GM18502 (cell line): Measurements from ENCODE around the gene CSRNP3.

Experiments
- ATAC-seq: cut with Tn5 transposase; IDR thresholded peaks from one replicate; pipeline ENCODE4 v1.9.1; 2021; ENCODE audit warnings: mild to moderate bottlenecking; ENCODE audit not compliant: unreplicated experiment, poor library complexity

Gene CSRNP3

GRCh38 chr2:165666605-165667004 lies 197.1 kb downstream of the CSRNP3 start:
- no peak for ATAC-seq

DNA sequence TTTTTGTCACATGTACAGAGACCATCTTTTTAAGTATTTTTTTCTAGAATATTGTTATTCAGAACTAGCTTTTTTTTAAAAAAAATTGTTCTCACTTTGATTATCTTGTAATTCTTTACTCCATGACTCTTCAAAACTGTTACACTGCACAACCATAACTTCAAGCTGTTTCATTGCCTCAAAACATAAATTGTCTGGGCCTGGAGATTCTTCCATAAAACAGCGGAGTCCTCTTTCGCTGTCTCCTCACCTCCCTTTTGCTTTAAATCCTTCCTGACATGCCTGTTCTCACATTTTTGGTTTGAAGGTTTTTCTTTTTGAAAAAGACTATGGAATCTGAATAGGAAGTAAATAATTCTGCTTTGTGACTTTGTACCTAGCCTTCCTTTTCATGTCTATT lies 197.9 kb downstream of the CSRNP3 start:
- no peak for ATAC-seq

DNA sequence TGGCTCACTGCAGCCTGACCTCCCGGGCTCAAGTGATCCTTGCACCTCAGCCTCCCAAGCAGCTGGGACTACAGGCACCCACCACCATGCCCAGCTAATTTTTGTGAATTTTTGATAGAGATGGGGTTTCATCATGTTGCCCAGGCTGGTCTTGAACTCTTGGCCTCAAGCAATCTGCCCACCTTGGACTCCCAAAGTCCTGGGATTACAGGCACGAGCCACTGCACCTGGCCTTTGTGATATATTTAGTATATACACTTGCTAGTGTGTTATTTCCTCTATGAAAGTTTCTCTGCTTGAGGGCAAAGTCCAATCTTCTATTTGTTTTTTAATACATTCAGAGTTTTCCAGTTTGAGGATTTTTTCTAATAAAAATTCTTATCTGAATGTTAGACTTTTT lies 205.3 kb downstream of the CSRNP3 start:
- ATAC-seq: no peak

GRCh38 chr2:165675551-165675968 lies 206.1 kb downstream of the CSRNP3 start:
- ATAC-seq: no peak

- no peak for ATAC-seq
Observed at GRCh38 chr2:165678882-165679281, 209.4 kb downstream of the CSRNP3 start.

- ATAC-seq: no peak
Observed at GRCh38 chr2:165679621-165680020, 210.1 kb downstream of the CSRNP3 start.

- no peak for ATAC-seq
Observed at GRCh38 chr2:165681841-165682240, 212.3 kb downstream of the CSRNP3 start.

DNA sequence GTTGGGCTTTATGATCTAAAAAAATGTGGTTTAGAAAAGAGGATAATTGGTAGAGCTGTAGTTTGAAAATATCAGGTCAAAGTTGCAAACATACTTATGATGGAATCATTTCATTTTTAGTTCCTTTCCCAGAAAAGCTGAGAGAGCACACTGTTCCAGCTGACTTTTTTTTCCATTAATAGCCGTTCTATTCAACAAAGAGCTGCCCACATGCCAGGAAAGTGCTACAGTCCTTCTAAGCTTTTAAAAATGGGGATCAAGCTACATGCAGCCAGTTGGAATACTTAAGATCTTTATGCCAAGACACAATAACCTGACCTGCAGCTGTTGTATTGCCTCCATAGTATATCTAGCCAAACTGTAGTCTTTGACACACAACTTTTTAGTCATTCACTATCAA lies 213.0 kb downstream of the CSRNP3 start:
- ATAC-seq: no peak

- no peak for ATAC-seq
Observed at GRCh38 chr2:165686800-165687199, 217.3 kb downstream of the CSRNP3 start.

DNA sequence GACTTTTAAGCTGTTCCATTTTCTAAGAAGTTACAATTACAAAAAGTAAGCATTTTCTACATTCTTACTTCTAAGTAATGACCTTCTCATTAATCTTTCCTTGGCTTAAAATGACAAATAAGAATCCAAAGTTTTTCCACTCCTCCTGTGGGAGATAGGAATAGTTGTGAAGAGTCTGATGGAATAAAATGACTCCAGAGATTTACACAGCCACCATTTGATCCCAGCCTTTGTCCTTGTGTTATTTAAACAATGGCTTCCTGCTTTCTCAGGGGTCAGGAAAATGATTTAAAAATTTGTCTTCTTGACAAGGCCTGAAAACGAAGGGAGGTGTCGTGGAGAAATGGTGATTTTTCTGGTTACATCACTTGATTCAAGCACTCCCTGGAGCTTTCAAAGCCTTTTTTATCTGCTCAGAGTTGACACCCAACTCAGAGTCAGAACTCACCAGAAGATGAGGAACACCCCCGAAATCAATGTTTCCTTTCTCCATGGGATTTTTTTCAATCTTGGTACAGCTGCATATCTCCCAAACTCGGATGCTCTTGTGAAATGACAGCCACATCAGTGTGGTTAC lies 218.0 kb downstream of the CSRNP3 start:
- ATAC-seq: no peak

- no peak for ATAC-seq
Observed at GRCh38 chr2:165691615-165692014, 222.1 kb downstream of the CSRNP3 start.

DNA sequence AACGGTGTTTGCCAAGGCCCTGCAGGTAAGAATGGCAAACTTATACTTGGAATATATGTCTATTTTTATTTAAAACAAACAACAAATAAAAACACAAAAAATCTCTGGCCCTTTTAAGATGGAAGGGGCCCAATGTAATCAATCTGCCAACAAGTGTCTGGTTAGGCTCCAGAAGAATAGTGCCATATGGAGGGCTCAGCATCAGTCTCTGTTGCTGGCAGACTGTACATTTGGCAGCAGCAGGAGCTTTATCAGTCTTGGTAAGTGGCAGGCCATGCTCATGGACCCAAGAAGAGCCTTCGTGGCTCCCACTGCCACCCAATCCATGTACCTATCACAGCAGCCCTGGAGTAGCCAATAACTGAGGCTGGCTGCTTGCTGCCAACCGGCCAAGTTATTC lies 223.4 kb downstream of the CSRNP3 start:
- ATAC-seq: no peak

DNA sequence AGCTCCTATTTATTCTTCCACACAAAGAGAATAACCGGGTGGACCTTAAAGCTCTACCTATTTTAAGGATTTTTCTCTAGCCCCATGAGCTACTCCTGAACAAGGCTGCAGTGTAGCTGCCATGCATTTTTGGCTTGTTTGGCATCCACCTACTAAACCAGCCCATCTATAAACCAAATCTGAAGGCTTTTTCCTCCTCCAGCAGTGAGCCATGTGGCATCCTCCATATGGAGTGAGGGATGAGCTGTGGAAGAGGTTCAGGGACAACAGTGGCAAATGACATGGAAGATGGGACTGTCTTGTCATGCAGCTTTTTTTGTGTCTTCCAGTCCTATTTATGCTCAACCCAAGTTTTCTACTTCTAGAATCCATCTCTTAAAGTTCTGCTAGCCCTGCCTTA lies 224.3 kb downstream of the CSRNP3 start:
- no peak for ATAC-seq

- ATAC-seq: no peak
Observed at GRCh38 chr2:165697748-165698443, 228.4 kb downstream of the CSRNP3 start.

GRCh38 chr2:165698444-165698884 lies 229.0 kb downstream of the CSRNP3 start:
- ATAC-seq: peak; percentile 90

DNA sequence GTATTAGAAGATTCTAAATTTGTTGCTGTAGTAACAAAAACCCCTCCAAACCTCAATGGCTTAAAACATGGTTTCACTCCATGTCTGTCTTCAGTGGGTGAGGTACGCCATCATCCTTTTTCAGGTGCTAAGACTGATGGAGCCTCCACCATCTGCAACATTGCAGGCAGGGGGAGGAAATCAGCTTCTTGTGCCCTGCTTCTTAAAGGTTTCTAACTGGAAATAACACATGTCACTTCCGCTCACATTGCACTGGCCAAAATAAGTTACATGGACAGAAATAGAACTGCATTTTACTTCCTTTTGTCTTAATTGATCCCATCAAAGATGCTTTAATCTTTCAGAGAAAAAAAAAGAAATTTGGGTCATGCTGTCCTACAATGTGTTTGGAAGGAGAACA lies 230.4 kb downstream of the CSRNP3 start:
- ATAC-seq: no peak

- no peak for ATAC-seq
Observed at GRCh38 chr2:165700531-165700930, 231.0 kb downstream of the CSRNP3 start.

GRCh38 chr2:165701147-165701546 lies 231.6 kb downstream of the CSRNP3 start:
- ATAC-seq: no peak

DNA sequence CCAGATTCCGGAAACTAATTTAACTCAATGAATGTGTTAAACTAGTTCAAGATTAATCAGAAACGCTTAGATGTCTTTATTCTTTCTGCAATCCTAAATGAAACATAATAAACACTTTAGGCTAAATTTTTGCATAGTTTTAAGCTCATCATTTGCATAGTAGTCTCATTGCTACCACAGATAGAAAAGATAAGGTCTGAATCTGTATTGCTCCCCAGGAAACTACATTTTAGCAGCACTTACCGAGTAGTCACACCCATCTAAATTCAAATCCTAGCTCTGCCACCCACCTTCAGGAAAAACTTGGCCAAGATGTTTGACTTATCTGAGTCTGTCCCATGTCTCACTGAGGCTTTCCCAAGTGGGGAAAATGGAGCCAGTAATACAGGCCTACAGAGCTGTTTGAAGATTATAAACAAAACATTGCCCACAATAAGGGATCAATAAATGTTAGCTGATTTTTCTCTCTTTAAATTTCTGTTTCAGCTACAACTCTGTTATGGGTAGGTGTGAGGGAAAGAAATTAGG lies 237.5 kb downstream of the CSRNP3 start:
- ATAC-seq: no peak

GRCh38 chr2:165716091-165716490 lies 246.6 kb downstream of the CSRNP3 start:
- no peak for ATAC-seq

GRCh38 chr2:165718610-165719210 lies 249.2 kb downstream of the CSRNP3 start:
- ATAC-seq: no peak

DNA sequence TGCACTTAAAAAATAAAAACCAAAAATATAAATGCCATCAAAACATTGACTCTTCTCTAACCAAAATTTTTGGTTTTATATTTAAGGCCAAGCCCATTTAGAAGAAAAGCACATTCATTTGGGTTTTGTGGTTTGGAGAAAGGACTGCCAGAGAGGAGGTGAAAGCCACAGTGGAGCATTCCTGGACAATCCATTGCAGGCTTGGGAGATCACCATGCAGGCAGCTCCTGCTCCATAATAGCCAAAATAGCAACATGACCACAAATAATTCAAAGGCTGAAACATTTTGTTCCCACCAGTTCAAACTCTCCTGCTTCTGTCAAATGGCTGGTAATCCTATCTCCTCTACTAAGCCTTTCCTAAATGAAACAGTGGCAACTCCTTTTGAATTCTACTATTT lies 251.0 kb downstream of the CSRNP3 start:
- ATAC-seq: no peak
